ENCODE data around the gene PRR33.

The PRR33 gene

GRCh38 chr11:1861435-1862411 is 30.0 kb downstream of the PRR33 start:
- DNase-seq = no peak

GRCh38 chr11:1860108-1860507 is 31.6 kb downstream of the PRR33 start:
- DNase-seq = no peak

- no peak for DNase-seq
Observed at GRCh38 chr11:1859004-1859403, 32.7 kb downstream of the PRR33 start.

- DNase-seq = no peak
Observed at GRCh38 chr11:1858576-1858975, 33.1 kb downstream of the PRR33 start.

- no peak for DNase-seq
Observed at GRCh38 chr11:1858154-1858553, 33.5 kb downstream of the PRR33 start.

GRCh38 chr11:1857064-1857463 is 34.6 kb downstream of the PRR33 start:
- DNase-seq = no peak

- DNase-seq = no peak
Observed at GRCh38 chr11:1856306-1857005, 35.2 kb downstream of the PRR33 start.

GRCh38 chr11:1855886-1856265 is 35.8 kb downstream of the PRR33 start:
- DNase-seq = no peak

- DNase-seq = no peak
Observed at GRCh38 chr11:1854949-1855885, 36.5 kb downstream of the PRR33 start.

- no peak for DNase-seq
Observed at GRCh38 chr11:1854132-1854948, 37.4 kb downstream of the PRR33 start.

GRCh38 chr11:1853376-1854131 is 38.1 kb downstream of the PRR33 start:
- DNase-seq = no peak

GRCh38 chr11:1852877-1853276 is 38.8 kb downstream of the PRR33 start, which contains the start of gene LSP1:
LSP1 (plus strand) TSS chr11:1853084; CDS start chr11:1853145, 61 bp downstream.
- no peak for DNase-seq

- no peak for DNase-seq
Observed at GRCh38 chr11:1852271-1852876, 39.3 kb downstream of the PRR33 start.

- no peak for DNase-seq
Observed at GRCh38 chr11:1851468-1852180, 40.1 kb downstream of the PRR33 start.

GRCh38 chr11:1848640-1849430 is 42.9 kb downstream of the PRR33 start:
- DNase-seq = no peak

- DNase-seq = no peak
Observed at GRCh38 chr11:1847926-1848639, 43.6 kb downstream of the PRR33 start.

GRCh38 chr11:1847006-1847735 is 44.5 kb downstream of the PRR33 start:
- DNase-seq = no peak

GRCh38 chr11:1846453-1846932 is 45.2 kb downstream of the PRR33 start:
- no peak for DNase-seq
